AG09309 (cell line): ENCODE measurements around the gene PLEKHB2.
A peak's percentile ranks its signal among the peaks of the same experiment; 100 is the strongest.
"Not testable (repeated sequence)": the region's sequence is repeated elsewhere in the genome, so short reads cannot be mapped to it uniquely, and the experiment has no call there.

ENCODE experiments used
- DNase-seq: peaks from one replicate; pipeline ENCODE4 v3.0.0-alpha.2; 2010; ENCODE audit warnings: low read depth
- H3K4me3 ChIP-seq: 2 replicates; pipeline ENCODE4 v1.5.1; 2011; ENCODE audit warnings: mild to moderate bottlenecking, low read depth, low read length, moderate library complexity; ENCODE audit not compliant: control insufficient read depth
- TF ChIP-seq, protein P1 (sequence below): IDR thresholded peaks from 2 replicates; pipeline ENCODE4 v1.5.1; 2011; ENCODE audit warnings: mild to moderate bottlenecking, low read depth, low read length, inconsistent platforms; ENCODE audit not compliant: insufficient read depth, control insufficient read depth; ENCODE audit errors: missing control alignments

Gene PLEKHB2

DNA sequence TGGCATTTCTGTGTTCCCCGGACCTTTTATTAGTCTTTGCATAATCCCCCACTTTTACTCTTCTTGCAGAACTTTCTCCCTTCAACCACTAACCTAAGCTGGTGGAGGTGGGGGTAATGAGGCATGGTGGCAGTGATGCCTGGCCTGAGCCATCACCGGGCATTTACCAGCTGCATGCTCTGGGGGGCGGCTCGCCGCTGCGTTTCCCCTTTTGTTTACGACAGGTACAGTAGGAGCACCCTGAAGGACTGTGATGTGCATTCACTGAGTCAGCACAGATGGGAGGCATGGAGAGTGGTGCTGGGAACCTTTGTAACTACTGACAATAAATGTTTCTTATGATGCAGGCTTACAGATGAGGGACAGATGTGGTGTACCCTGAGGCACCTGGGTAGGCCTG lies 46.9 kb downstream of the PLEKHB2 start:
- DNase-seq, result no peak
- TF ChIP-seq, protein P1, sequence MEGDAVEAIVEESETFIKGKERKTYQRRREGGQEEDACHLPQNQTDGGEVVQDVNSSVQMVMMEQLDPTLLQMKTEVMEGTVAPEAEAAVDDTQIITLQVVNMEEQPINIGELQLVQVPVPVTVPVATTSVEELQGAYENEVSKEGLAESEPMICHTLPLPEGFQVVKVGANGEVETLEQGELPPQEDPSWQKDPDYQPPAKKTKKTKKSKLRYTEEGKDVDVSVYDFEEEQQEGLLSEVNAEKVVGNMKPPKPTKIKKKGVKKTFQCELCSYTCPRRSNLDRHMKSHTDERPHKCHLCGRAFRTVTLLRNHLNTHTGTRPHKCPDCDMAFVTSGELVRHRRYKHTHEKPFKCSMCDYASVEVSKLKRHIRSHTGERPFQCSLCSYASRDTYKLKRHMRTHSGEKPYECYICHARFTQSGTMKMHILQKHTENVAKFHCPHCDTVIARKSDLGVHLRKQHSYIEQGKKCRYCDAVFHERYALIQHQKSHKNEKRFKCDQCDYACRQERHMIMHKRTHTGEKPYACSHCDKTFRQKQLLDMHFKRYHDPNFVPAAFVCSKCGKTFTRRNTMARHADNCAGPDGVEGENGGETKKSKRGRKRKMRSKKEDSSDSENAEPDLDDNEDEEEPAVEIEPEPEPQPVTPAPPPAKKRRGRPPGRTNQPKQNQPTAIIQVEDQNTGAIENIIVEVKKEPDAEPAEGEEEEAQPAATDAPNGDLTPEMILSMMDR, result no peak
- H3K4me3 ChIP-seq, result no peak overlapping the region

DNA sequence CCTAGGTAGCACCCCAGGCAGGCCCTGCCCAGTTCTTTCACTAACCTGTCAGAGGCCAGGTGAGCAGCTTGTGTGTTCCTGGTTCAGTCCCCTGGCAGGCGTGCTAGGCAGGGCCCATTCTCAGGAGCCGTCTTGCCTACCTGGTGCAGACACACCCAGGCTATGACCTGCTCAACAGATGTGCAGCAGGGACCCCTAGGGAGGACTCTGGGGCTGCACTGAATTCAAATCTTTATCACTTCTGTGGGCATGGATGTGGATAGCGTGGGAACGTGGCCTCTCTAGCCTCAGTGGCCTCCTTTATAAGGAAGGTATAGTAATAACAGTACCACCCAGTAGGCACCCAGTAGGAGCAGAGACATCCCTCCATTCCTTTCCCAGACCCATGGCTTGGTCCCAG lies 48.4 kb downstream of the PLEKHB2 start:
- H3K4me3 ChIP-seq, result no peak overlapping the region
- TF ChIP-seq, protein P1, result no peak
- DNase-seq, result no peak

DNA sequence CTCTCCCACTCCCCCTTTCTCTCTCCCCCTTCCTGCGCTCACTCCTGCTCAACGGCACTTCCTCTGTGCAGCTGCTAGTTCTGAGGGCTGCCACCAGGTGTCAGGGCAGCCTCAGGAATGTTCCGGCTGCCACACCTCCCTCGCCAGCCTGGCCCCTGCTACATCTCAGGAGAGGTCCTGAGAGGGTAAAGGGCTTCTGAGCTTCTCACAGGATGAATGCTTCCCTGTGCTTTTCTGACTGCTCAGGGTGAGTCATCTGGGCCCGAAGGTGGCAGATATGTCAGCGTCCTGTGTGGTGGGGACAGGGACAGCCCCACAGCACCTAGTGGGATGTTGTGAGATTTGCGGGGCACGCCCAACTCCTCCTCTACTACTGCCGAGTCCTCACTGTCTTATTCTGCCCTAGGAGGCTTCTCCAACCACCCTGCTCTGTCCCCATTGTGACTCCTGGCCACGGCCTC lies 49.0 kb downstream of the PLEKHB2 start:
- DNase-seq, result no peak
- no peak overlapping the region for H3K4me3 ChIP-seq
- TF ChIP-seq, protein P1, result peak; percentile 89

DNA sequence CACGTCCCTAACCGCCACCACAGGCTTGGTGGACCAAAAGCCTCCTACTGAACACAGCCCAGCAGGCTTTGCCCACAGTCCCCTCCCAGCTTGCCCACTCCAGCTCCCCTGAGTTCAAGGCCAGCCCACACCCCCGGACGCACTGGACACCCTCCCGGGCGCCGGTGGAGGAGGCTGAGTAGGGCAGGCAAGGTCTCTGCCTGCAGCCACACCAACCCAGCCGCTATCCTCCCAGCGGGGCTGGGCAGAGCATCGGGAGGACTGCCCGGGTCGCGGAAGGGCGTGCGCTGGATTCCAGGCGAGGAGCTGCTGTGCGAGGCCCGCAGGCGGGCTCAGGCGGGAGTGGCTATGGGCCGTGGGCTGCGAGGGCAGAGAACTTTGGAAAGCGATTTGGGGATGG lies 49.5 kb downstream of the PLEKHB2 start:
- no peak overlapping the region for H3K4me3 ChIP-seq
- TF ChIP-seq, protein P1, result no peak
- DNase-seq, result no peak

DNA sequence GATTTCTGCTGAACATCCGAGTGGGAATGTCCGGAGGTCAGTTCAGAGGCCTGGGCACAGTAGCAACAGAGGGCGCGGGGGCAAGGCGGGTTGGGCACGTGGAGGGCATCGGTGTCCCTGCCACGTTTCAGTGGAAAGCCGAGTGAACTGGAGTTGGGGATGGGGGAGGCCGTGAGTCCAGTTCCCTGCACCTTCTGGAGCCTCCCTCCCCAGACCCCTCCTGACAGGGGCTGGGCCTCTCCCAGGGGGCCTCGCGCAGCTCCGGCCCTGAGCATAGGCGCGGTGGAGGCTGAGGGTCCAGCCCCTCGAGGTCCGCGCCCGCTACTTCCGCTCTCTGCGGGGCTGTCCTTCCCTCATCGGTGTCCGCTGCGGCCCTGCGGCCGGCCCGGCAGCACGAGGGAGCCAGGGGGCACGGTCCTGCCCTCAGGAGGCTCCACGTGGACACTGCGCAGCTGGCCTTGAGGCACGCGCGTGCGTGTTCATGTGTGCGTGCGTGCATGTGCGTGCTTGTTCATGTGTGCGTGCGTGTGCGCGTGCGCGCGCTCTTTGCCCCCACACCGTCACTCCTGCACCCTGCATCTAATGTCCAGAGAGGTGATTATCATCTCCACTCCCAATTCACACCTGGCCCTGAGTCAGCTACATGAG lies 50.2 kb downstream of the PLEKHB2 start:
- no peak for DNase-seq
- no peak overlapping the region for H3K4me3 ChIP-seq
- TF ChIP-seq, protein P1, result no peak

DNA sequence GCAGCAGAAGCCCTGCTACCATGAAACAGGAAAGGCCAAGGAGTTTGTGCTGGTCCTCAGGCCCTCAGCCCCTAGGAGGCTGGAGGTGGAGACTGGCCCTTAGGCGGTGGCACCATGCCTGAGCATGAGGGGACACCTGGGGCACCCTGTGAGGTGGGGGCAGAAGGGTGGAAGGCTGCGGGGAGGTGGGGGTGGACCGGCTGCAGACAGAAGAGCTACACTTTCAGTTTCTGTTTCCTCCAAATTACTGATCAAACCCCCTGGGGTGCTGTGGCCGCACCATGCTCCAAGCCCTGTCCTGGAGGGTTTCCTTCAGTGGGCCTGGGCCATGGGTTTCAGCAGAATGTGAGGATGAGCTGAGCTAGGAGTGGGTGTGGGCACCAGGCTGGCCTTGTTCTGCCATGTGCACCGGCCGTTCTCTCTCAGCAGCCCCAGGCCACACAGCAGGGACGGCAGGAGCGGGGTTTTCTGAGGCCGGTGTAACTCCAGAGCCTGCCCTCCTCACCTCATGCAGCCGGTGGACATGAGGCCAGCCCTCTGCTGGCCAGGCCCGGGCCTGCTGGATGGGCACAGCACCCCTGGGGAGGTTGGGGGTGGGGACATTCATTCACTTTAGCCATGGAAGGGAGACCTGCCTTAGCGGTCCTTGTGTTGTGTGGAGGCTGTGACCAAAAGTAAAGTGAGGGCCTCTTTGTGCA lies 51.5 kb downstream of the PLEKHB2 start:
- TF ChIP-seq, protein P1, result peak; percentile 22
- no peak for DNase-seq
- no peak overlapping the region for H3K4me3 ChIP-seq

DNA sequence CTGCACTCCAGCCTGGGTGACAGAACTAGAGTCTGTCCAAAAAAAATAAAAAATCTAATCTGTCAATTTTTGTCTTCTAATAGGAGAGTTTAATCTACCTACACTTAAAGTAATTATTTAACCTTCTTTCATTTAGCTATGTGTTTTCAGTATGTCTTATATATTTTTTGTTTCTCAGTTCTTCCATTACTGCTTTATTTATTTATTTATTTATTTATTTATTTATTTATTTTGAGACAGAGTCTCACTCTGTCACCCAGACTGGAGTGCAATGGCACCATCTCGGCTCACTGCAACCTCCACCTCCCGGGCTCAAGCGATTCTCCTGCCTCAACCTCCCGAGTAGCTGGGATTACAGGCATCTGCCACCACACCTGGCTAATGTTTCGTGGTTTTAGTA lies 60.4 kb downstream of the PLEKHB2 start:
- not testable (repeated sequence) for H3K4me3 ChIP-seq, DNase-seq
